Testis (tissue), 3 donors: ENCODE data around the gene CELF2. TPM values are rescaled to one million over a fixed set of nuclear protein-coding genes. Genes with fewer than 3 reads are reported as not detected.

Experiments used
- DNase-seq: peaks from one replicate; pipeline ENCODE4 v3.0.0-alpha.2; 2019
- H3K27ac ChIP-seq, 2 donors: fragments of 200-600 bp; sonication (generic); one replicate each; pipeline ENCODE4 v1.5.1; 2019
- H3K27me3 ChIP-seq: fragments of 200-600 bp; sonication (generic); one replicate; pipeline ENCODE4 v1.5.1; 2019
- H3K36me3 ChIP-seq: fragments of 200-600 bp; sonication (generic); one replicate; pipeline ENCODE4 v1.5.1; 2017; ENCODE audit warnings: low read depth; ENCODE audit errors: missing control alignments
- H3K4me1 ChIP-seq: fragments of 200-600 bp; sonication (generic); one replicate; pipeline ENCODE4 v1.5.1; 2019
- H3K4me3 ChIP-seq, 2 donors: fragments of 200-600 bp; sonication (generic); one replicate each; pipeline ENCODE4 v1.5.1; 2017 to 2019
- H3K9me3 ChIP-seq: fragments of 200-600 bp; sonication (generic); one replicate; pipeline ENCODE4 v1.5.1; 2017
- CTCF ChIP-seq, 3 experiments: fragments of 450-650 bp in 2 of 3; fragments of 200-600 bp in 1 of 3; sonication (generic) in 1 of 3; IDR thresholded peaks; one replicate each; pipeline ENCODE4 v1.5.1; 2016 to 2019; ENCODE audit warnings: antibody characterized with exemption in 3 of 3, mild to moderate bottlenecking in 2 of 3, moderate library complexity in 1 of 3
- POLR2A ChIP-seq: fragments of 450-650 bp; IDR thresholded peaks from one replicate; pipeline ENCODE4 v1.6.1; 2017; ENCODE audit warnings: antibody characterized with exemption, mild to moderate bottlenecking, moderate library complexity
- WGBS, 2 donors: methylation state at CpG; one replicate each; pipeline ENCODE4 v1.1.5; 2018; 5-methylcytosine and 5-hydroxymethylcytosine counted together
- intact Hi-C: fragments of 100-400 bp; cut with DNase I; formaldehyde crosslinking; loops from one replicate; pipeline ENCODE4 v1.15.1; 2023; ENCODE audit warnings: low total_unique reads
- polyA plus RNA-seq: library from polyadenylated mRNA; stranded (reverse); fragments of 350-450 nt; fragmentation: Illumina TruSeq; extraction: RNeasy Lipid Tissue Mini Kit (QIAGEN cat#74804); gene quantifications from one replicate; pipeline ENCODE4 v1.2.3, GENCODE V29; 2014; ENCODE audit warnings: low read depth, low replicate concordance; ENCODE audit not compliant: insufficient read depth
- total RNA-seq, 2 donors: library from RNA; depleted of rRNA; stranded (reverse); fragments of >200 nt; gene quantifications; one replicate each; pipeline ENCODE4 v1.2.3, GENCODE V29; 2016

Gene CELF2
- total and polyA plus RNA-seq, 3 donors from 2014 or later: 17.5 to 41.6 (median 27.8) TPM

- TF ChIP-seq POLR2A: no peak
- TF ChIP-seq CTCF (IDR thresholded peaks at IDR 0.05): no peak
- Histone ChIP-seq H3K36me3 (no peaks in the 10 kb centered on the region), H3K4me3 (no peak overlapping the region), H3K4me1 (no peaks in the 10 kb centered on the region), H3K27ac (no peak overlapping the region), H3K9me3 (no peaks in the 10 kb centered on the region), H3K27me3 (no peaks in the 10 kb centered on the region)
- intact Hi-C loops: no loop called here
- DNase-seq: no peak
- WGBS, 2 donors: 89 to 91% methylated on average over 8 of the region's 8 CpGs
Measured at GRCh38 chr10:11232222-11232961, 214.7 kb downstream of the CELF2 start.

GRCh38 chr10:11234857-11235531, 217.3 kb downstream of the CELF2 start:
- intact Hi-C loops: no loop called here
- Histone ChIP-seq H3K27me3 (no peaks in the 10 kb centered on the region), H3K4me3 (no peak overlapping the region), H3K9me3 (no peaks in the 10 kb centered on the region), H3K36me3 (no peaks in the 10 kb centered on the region), H3K27ac (no peak overlapping the region), H3K4me1 (no peaks in the 10 kb centered on the region)
- no peak for DNase-seq
- WGBS, 2 donors: 79 to 82% methylated on average over 6 of the region's 6 CpGs
- TF ChIP-seq CTCF (IDR thresholded peaks at IDR 0.05) (no peak), POLR2A (no peak)

GRCh38 chr10:11235771-11236170, 218.1 kb downstream of the CELF2 start:
- DNase-seq: no peak
- H3K9me3 ChIP-seq: no peaks in the 10 kb centered on the region
- H3K4me1 ChIP-seq: no peaks in the 10 kb centered on the region
- no peak overlapping the region for H3K4me3 ChIP-seq
- no peak for TF ChIP-seq CTCF (IDR thresholded peaks at IDR 0.05)
- no peak for TF ChIP-seq POLR2A
- H3K27me3 ChIP-seq: no peaks in the 10 kb centered on the region
- 79 to 85% methylated on average over 4 of the region's 4 CpGs for WGBS, 2 donors
- H3K36me3 ChIP-seq: no peaks in the 10 kb centered on the region
- intact Hi-C loops: no loop called here
- no peak overlapping the region for H3K27ac ChIP-seq

- WGBS, 2 donors: 50 to 62% methylated on average over 2 of the region's 2 CpGs
- no peaks in the 10 kb centered on the region for H3K9me3 ChIP-seq
- no peaks in the 10 kb centered on the region for H3K27me3 ChIP-seq
- no peaks in the 10 kb centered on the region for H3K4me1 ChIP-seq
- no peak for TF ChIP-seq CTCF (IDR thresholded peaks at IDR 0.05)
- TF ChIP-seq POLR2A: no peak
- no peak for DNase-seq
- intact Hi-C loops: no loop called here
- H3K27ac ChIP-seq: no peak overlapping the region
- no peaks in the 10 kb centered on the region for H3K36me3 ChIP-seq
- no peak overlapping the region for H3K4me3 ChIP-seq
Measured at GRCh38 chr10:11236234-11236633, 218.6 kb downstream of the CELF2 start.

GRCh38 chr10:11237571-11237970, 219.9 kb downstream of the CELF2 start:
- intact Hi-C loops: no loop called here

More at GRCh38 chr10:11237571-11237970, 219.9 kb downstream of the CELF2 start:
- no peak overlapping the region for H3K4me3 ChIP-seq
- TF ChIP-seq CTCF (IDR thresholded peaks at IDR 0.05) (no peak), POLR2A (no peak)
- no peaks in the 10 kb centered on the region for H3K36me3 ChIP-seq
- no peak for DNase-seq
- H3K27me3 ChIP-seq: no peaks in the 10 kb centered on the region
- 77 to 92% methylated on average over 7 of the region's 7 CpGs for WGBS, 2 donors
- no peaks in the 10 kb centered on the region for H3K9me3 ChIP-seq
- H3K4me1 ChIP-seq: no peaks in the 10 kb centered on the region
- no peak overlapping the region for H3K27ac ChIP-seq
